ENCODE measurements around the gene ZP1. TPM values are rescaled to one million over a fixed set of nuclear protein-coding genes. Genes with fewer than 3 reads are reported as not detected.

The ZP1 gene
- total RNA-seq, 1 donor from 2014 or later: not detected

DNA sequence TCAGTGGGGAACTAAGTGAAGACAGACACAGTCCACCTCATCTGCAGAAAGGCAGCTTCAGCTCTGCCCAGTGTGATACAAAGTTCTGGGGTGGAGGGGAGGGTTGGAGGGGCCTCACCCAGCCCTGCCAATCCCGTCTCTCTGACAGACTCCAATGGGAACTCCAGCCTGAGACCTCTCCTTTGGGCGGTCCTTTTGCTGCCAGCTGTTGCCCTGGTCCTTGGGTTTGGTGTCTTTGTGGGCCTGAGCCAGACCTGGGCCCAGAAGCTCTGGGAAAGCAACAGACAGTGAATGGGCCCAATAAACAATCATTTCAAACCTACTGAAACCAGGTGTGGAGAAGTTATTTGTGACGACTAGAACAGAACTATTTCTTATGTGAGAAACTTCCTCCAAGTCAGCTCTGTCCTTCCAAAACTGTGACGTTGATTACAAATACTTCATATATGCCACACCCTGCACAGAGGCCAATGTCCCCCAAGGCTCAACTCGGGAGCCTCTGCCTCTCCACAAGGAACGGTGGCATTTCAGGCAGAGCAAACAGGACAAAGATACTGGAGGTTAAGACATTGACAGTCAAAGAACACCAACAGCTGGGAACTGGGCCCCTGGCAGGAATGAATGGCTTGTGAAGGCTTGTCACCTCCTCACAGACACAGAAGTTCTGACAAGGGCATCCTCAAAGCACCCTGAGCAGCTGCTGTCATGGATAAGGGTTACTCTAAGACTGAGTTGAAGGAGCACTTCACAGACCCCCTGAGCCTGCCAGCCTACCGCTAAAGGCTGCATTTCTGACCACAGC lies 8.2 kb downstream of the ZP1 start:
- H3K27ac Mint-ChIP-seq (ENCODE audit: unreplicated experiment): no peak overlapping the region
- no peaks in the 10 kb centered on the region for H3K27me3 Mint-ChIP-seq (ENCODE audit: unreplicated experiment)
- H3K4me1 Mint-ChIP-seq (ENCODE audit: unreplicated experiment): peaks cover 23% of the 10 kb centered on the region
- no peaks in the 10 kb centered on the region for H3K9me3 Mint-ChIP-seq (ENCODE audit: unreplicated experiment)
- TF ChIP-seq, protein P1, sequence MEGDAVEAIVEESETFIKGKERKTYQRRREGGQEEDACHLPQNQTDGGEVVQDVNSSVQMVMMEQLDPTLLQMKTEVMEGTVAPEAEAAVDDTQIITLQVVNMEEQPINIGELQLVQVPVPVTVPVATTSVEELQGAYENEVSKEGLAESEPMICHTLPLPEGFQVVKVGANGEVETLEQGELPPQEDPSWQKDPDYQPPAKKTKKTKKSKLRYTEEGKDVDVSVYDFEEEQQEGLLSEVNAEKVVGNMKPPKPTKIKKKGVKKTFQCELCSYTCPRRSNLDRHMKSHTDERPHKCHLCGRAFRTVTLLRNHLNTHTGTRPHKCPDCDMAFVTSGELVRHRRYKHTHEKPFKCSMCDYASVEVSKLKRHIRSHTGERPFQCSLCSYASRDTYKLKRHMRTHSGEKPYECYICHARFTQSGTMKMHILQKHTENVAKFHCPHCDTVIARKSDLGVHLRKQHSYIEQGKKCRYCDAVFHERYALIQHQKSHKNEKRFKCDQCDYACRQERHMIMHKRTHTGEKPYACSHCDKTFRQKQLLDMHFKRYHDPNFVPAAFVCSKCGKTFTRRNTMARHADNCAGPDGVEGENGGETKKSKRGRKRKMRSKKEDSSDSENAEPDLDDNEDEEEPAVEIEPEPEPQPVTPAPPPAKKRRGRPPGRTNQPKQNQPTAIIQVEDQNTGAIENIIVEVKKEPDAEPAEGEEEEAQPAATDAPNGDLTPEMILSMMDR (IDR thresholded peaks at IDR 0.05): no peak
- no peak overlapping the region for H3K4me3 Mint-ChIP-seq (ENCODE audit: unreplicated experiment)
- H3K36me3 Mint-ChIP-seq (ENCODE audit: unreplicated experiment): no peaks in the 10 kb centered on the region
- DNase-seq (ENCODE audit: extremely low spot score, unreplicated experiment): no peak

GRCh38 chr11:60876168-60876485 lies 8.8 kb downstream of the ZP1 start:
- peaks cover 19% of the 10 kb centered on the region for H3K4me1 Mint-ChIP-seq (ENCODE audit: unreplicated experiment)
- H3K27ac Mint-ChIP-seq (ENCODE audit: unreplicated experiment): no peak overlapping the region
- DNase-seq (ENCODE audit: extremely low spot score, unreplicated experiment): no peak

GRCh38 chr11:60878245-60879101 lies 11.1 kb downstream of the ZP1 start:
- Mint-ChIP-seq H3K4me3 (ENCODE audit: unreplicated experiment) (no peak overlapping the region), H3K27me3 (ENCODE audit: unreplicated experiment) (no peaks in the 10 kb centered on the region), H3K4me1 (ENCODE audit: unreplicated experiment) (peaks cover under 1% of the 10 kb centered on the region), H3K27ac (ENCODE audit: unreplicated experiment) (no peak overlapping the region), H3K9me3 (ENCODE audit: unreplicated experiment) (no peaks in the 10 kb centered on the region), H3K36me3 (ENCODE audit: unreplicated experiment) (peaks cover 7% of the 10 kb centered on the region)
- DNase-seq (ENCODE audit: extremely low spot score, unreplicated experiment): no peak
- TF ChIP-seq, protein P1 (IDR thresholded peaks at IDR 0.05): no peak

More at GRCh38 chr11:60876168-60876485, 8.8 kb downstream of the ZP1 start:
- no peaks in the 10 kb centered on the region for H3K9me3 Mint-ChIP-seq (ENCODE audit: unreplicated experiment)
- H3K36me3 Mint-ChIP-seq (ENCODE audit: unreplicated experiment): peaks cover 5% of the 10 kb centered on the region
- H3K27me3 Mint-ChIP-seq (ENCODE audit: unreplicated experiment): no peaks in the 10 kb centered on the region
- TF ChIP-seq, protein P1 (IDR thresholded peaks at IDR 0.05): no peak
- no peak overlapping the region for H3K4me3 Mint-ChIP-seq (ENCODE audit: unreplicated experiment)

GRCh38 chr11:60879104-60879503 lies 11.8 kb downstream of the ZP1 start:
- no peak for DNase-seq (ENCODE audit: extremely low spot score, unreplicated experiment)
- Mint-ChIP-seq H3K9me3 (ENCODE audit: unreplicated experiment) (no peaks in the 10 kb centered on the region), H3K27me3 (ENCODE audit: unreplicated experiment) (no peaks in the 10 kb centered on the region), H3K4me3 (ENCODE audit: unreplicated experiment) (no peak overlapping the region), H3K27ac (ENCODE audit: unreplicated experiment) (no peak overlapping the region), H3K36me3 (ENCODE audit: unreplicated experiment) (peaks cover 7% of the 10 kb centered on the region), H3K4me1 (ENCODE audit: unreplicated experiment) (no peaks in the 10 kb centered on the region)
- TF ChIP-seq, protein P1 (IDR thresholded peaks at IDR 0.05): no peak

Data from osteocyte (in vitro differentiated cells).